Fibroblast of pulmonary artery (primary cell): ENCODE measurements around the gene NXF1.
A peak's percentile ranks its signal among the peaks of the same experiment; 100 is the strongest.

ENCODE experiments used
- DNase-seq: peaks from one replicate; pipeline ENCODE4 v3.0.0-alpha.2; 2010; ENCODE audit warnings: low read depth
- H3K4me3 ChIP-seq: replicated peaks from 2 replicates; pipeline ENCODE4 v1.5.1; 2011; ENCODE audit warnings: low read depth, mild to moderate bottlenecking, control low read depth, low read length, moderate library complexity
- TF ChIP-seq, protein P1 (sequence below): IDR thresholded peaks from 2 replicates; pipeline ENCODE4 v1.5.1; 2011; ENCODE audit warnings: mild to moderate bottlenecking, control low read depth, low read length, inconsistent platforms; ENCODE audit errors: missing control alignments

Gene NXF1

DNA sequence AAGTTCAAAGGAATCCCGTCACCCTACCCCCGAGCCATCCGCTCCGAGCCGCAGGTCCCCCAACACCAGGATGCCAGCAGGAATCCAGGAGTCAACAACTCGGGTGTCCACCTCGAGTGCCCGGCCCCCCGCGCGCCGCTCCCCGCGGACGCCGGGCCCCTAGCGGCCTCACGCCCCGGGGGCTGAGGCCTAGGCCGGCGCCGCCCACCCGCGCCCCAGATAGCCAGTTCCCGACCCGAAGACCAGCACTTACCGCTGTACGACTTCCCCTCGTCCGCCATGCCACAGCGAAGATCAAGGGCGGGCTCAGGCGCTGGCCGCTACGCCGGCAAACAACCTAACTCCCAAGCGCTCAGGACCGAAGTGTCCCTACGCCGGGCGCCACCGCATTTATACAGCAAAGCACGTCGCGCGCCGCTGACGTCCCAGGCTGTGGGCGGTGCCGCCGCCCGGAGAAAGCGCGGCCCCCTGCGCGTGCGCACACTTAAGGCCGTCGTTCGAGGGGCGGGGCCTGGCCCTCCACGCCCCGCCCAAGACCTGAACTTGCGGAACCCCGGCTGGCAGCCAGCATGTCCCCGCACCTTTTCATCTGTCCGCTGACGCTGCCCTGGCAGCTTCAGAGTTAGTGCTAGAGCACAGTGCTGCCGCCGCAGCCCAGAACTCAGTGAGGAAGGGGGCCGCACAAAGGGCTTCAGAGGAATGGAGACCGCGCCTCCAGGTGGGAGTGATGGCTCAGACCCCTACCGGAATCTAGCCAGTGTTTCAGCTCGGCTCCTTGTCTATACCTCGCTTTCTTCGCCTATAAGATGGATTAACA lies at the start of gene NXF1:
Gene NXF1, minus strand, starts transcription at position 365 of the 817 bp plus-strand sequence. Its CDS starts 84 bp downstream, at position 281.
- DNase-seq: peak; percentile 96
- TF ChIP-seq, protein P1, sequence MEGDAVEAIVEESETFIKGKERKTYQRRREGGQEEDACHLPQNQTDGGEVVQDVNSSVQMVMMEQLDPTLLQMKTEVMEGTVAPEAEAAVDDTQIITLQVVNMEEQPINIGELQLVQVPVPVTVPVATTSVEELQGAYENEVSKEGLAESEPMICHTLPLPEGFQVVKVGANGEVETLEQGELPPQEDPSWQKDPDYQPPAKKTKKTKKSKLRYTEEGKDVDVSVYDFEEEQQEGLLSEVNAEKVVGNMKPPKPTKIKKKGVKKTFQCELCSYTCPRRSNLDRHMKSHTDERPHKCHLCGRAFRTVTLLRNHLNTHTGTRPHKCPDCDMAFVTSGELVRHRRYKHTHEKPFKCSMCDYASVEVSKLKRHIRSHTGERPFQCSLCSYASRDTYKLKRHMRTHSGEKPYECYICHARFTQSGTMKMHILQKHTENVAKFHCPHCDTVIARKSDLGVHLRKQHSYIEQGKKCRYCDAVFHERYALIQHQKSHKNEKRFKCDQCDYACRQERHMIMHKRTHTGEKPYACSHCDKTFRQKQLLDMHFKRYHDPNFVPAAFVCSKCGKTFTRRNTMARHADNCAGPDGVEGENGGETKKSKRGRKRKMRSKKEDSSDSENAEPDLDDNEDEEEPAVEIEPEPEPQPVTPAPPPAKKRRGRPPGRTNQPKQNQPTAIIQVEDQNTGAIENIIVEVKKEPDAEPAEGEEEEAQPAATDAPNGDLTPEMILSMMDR: peak; percentile 9
- H3K4me3 ChIP-seq: peak within 1 kb of the TSS; percentile 95

DNA sequence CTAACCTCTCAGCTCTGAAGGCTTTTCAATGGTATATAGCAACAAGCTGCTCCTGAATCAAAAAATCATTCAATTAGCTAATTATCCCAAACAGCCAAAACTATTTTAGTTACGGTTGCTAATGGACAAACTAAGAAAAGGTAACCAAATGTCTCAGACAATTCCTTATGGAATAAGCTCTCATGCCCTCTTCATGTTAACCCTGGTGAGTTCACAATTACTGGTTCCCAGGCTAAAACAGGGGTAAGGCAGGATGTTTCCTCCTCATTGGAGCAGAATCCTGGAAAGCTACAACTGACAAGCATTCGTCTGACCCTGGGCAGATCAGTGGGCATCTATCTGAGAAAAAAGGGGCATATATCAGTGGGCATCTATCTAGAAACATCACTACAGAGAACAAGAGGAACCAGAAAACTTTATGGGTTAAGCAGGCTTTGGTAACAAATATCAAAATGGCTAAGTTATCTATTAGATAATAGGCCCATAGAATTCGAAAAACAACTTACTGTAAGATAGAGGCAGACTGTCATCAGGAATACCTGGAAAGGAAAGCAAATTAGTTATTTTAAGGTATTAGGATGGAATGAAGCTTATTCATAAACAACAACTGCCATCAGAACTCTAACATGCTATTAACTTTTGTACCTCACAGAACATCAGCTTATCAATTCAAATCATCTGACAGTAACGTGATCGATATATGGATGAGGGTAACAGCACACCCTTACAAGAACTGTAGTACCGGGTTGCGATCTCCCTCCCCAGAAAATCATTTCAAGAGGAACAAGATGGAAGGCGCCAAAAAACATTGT lies 49.0 kb upstream of the NXF1 start:
- H3K4me3 ChIP-seq: peak overlapping the region; percentile 82
- no peak for DNase-seq
- TF ChIP-seq, protein P1: no peak

DNA sequence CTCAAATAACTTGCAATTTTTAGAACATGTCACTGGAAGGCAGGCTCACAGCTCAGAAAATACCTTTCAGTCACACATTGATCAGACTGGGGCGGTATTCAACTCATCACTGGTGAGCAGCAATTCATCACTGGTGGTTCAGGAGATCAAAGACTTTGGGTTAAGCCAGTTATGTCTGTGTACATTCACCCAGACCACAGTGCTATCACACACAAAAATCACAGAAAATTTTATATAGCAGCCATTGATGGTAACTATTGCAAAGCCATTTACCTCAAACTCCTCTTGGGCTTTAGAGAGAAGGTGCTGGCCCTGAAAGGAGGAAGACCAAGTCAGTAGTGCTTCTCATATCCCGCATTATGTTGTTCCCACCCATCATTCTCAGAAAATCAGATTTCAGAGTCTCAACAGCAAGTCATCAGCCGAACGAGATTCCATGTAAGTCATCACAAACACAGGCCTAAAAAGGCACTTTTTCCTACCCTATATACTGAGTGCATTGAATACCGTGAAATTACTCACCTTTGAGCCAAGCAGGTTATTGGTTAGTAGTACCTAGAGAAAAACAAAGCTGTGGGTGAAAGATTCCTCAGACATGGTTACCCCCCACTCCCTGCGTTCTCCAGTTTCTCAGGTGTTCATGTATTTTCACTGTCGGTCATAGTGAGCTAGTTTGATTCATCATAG lies 48.2 kb upstream of the NXF1 start:
- peak overlapping the region; percentile 82 for H3K4me3 ChIP-seq
- no peak for DNase-seq

DNA sequence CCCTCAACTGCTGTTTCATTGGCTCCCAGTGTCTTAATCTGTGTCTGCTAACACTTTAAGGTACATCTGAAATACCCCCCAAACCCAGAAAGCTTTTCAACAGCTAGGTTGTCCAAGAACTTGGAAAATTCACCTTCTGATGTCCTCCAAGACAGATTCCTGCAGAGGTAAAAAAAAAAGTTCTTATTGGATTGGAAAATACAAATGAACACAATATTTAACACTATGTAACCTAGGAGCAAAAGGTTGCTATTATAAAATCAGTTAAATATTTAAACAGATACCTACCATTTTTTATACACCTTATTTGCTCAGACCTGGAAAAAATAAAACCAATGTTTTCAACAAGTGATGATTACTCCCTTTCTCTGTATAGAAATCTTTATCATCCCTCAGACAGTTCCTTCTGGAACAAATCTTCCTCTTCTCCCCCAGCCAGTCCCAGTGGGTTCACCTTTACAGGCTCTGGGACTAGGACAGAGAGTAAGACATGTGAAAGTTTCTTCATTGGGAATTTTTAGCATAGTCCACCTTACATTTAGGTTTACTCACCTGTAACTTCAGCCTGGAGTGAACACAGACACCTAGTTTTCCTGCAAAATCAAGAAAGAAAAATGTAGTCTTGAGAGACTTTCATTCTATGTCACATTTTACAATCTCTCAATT lies 47.4 kb upstream of the NXF1 start:
- H3K4me3 ChIP-seq: no peak overlapping the region
- DNase-seq: no peak
- TF ChIP-seq, protein P1: no peak

More for the DNA sequence above, 48.2 kb upstream of the NXF1 start:
- TF ChIP-seq, protein P1: no peak

DNA sequence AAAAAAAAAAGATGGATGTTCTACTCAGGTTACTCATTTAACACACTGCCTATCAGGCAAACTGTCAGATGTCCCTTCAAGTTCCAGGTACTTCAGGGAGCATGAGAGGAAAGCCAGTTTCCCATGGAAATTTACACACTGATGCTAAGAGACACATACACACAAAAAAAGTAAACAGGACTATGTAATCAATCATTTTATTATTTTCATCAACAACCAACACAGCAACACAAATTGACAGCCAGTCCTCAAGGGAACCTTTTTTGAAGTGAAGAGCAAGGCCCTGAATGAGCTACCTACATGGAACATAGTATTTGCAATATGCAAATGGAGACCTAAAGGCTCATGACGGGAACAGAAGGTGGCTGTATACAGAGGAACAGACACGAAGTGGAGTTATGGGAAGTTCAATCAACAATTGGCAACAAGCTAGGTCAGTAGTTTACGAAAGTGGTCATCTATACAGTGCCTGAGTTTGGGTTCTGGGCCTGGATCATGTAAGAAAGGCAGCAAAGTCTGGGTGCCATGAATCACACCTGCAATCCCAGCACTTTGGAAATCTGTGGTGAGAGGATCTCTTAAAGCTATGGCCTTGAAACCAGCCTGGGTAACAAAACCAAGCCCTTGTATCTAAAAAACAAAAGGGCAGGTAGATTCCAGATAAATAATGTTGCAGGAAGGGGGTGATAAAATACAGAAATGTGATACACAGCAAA lies 46.7 kb upstream of the NXF1 start:
- TF ChIP-seq, protein P1: no peak
- no peak for DNase-seq
- H3K4me3 ChIP-seq: no peak overlapping the region
